ENCODE results near the gene PARD3B.

Gene PARD3B

GRCh38 chr2:204657024-204657423, 111.7 kb downstream of the PARD3B start:
- DNase-seq (ENCODE audit: low read depth), result no peak

- DNase-seq (ENCODE audit: low read depth), result no peak
Measured at GRCh38 chr2:204662956-204663355, 117.7 kb downstream of the PARD3B start.

- no peak for DNase-seq (ENCODE audit: low read depth)
Measured at GRCh38 chr2:204663816-204664425, 118.6 kb downstream of the PARD3B start.

GRCh38 chr2:204664708-204665121, 119.4 kb downstream of the PARD3B start:
- peak; percentile 61 for DNase-seq (ENCODE audit: low read depth)

- DNase-seq (ENCODE audit: low read depth), result peak; percentile 79
Measured at GRCh38 chr2:204665207-204665606, 119.9 kb downstream of the PARD3B start.

GRCh38 chr2:204665771-204666170, 120.5 kb downstream of the PARD3B start:
- no peak for DNase-seq (ENCODE audit: low read depth)

GRCh38 chr2:204667990-204668389, 122.7 kb downstream of the PARD3B start:
- DNase-seq (ENCODE audit: low read depth), result no peak

- no peak for DNase-seq (ENCODE audit: low read depth)
Measured at GRCh38 chr2:204669382-204669781, 124.1 kb downstream of the PARD3B start.

GRCh38 chr2:204670124-204670523, 124.8 kb downstream of the PARD3B start:
- no peak for DNase-seq (ENCODE audit: low read depth)

- no peak for DNase-seq (ENCODE audit: low read depth)
Measured at GRCh38 chr2:204670756-204671155, 125.5 kb downstream of the PARD3B start.

GRCh38 chr2:204672772-204673171, 127.5 kb downstream of the PARD3B start:
- no peak for DNase-seq (ENCODE audit: low read depth)

GRCh38 chr2:204673877-204674276, 128.6 kb downstream of the PARD3B start:
- no peak for DNase-seq (ENCODE audit: low read depth)

GRCh38 chr2:204678031-204678430, 132.8 kb downstream of the PARD3B start:
- no peak for DNase-seq (ENCODE audit: low read depth)

- DNase-seq (ENCODE audit: low read depth), result no peak
Measured at GRCh38 chr2:204680576-204680975, 135.3 kb downstream of the PARD3B start.

- no peak for DNase-seq (ENCODE audit: low read depth)
Measured at GRCh38 chr2:204681412-204681811, 136.1 kb downstream of the PARD3B start.

- DNase-seq (ENCODE audit: low read depth), result no peak
Measured at GRCh38 chr2:204683384-204683783, 138.1 kb downstream of the PARD3B start.

GRCh38 chr2:204686406-204686805, 141.1 kb downstream of the PARD3B start:
- peak; percentile 51 for DNase-seq (ENCODE audit: low read depth)

GRCh38 chr2:204687776-204688175, 142.5 kb downstream of the PARD3B start:
- DNase-seq (ENCODE audit: low read depth), result no peak

GRCh38 chr2:204691911-204692510, 146.7 kb downstream of the PARD3B start:
- peak; percentile 50 for DNase-seq (ENCODE audit: low read depth)

GRCh38 chr2:204692790-204693189, 147.5 kb downstream of the PARD3B start:
- no peak for DNase-seq (ENCODE audit: low read depth)

GRCh38 chr2:204693262-204693661, 148.0 kb downstream of the PARD3B start:
- no peak for DNase-seq (ENCODE audit: low read depth)

GRCh38 chr2:204695506-204695905, 150.2 kb downstream of the PARD3B start:
- DNase-seq (ENCODE audit: low read depth), result peak; percentile 90

- DNase-seq (ENCODE audit: low read depth), result no peak
Measured at GRCh38 chr2:204696124-204696523, 150.8 kb downstream of the PARD3B start.

All from GM04503 (cell line).